ENCODE results near the gene KREMEN1.

DNA sequence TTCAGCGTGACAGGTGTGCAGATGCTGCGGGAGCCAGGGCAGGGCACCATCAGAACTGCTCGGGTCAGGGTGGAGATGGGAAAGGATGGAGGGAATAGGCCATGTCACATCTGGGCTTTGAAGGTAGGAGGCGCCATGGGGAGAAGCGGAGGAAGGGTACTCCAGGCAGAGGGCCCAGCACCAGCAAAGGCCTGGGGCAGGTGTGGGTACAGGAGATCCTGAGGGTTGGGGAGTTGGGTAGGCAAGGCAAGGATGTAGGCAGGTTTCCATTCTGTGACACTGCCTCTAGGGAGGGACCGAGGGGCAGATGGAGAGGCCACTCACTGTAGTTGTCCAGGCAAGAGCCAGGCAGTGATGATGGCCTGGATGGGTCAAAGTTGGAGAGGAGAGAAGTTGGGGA, 141.4 kb downstream of the KREMEN1 start:
- no peak for TF ChIP-seq EZH2 (IDR thresholded peaks at IDR 0.05)
- no peak for TF ChIP-seq EZH2phosphoT487 (IDR thresholded peaks at IDR 0.05)

Measured in neural progenitor cell (in vitro differentiated cells).